Stimulated activated CD4-positive, alpha-beta T cell treated with anti-CD3 and anti-CD28 coated beads, Interleukin-4, amount 100 ng/mL, for 24 hours (primary cell): ENCODE data around the gene PARD6G.
"Not testable (repeated sequence)": the region's sequence is repeated elsewhere in the genome, so short reads cannot be mapped to it uniquely, and the experiment has no call there.

Experiments used
- DNase-seq: peaks from one replicate; pipeline ENCODE4 v3.0.0-alpha.2; 2020

Gene PARD6G

GRCh38 chr18:80241919-80242777, 5.2 kb downstream of the PARD6G start:
- no peak for DNase-seq

GRCh38 chr18:80239830-80240229, 7.5 kb downstream of the PARD6G start:
- DNase-seq = no peak

GRCh38 chr18:80238651-80239260, 8.6 kb downstream of the PARD6G start:
- DNase-seq = no peak

GRCh38 chr18:80237519-80237918, 9.8 kb downstream of the PARD6G start:
- DNase-seq = not testable (repeated sequence)

- no peak for DNase-seq
These were observed 12.9 kb downstream of the PARD6G start for GRCh38 chr18:80234398-80234797.

- DNase-seq = no peak
These were observed 13.4 kb downstream of the PARD6G start for GRCh38 chr18:80233899-80234298.

- no peak for DNase-seq
These were observed 14.0 kb downstream of the PARD6G start for GRCh38 chr18:80233201-80233835.

- no peak for DNase-seq
These were observed 14.6 kb downstream of the PARD6G start for GRCh38 chr18:80232710-80233109.

GRCh38 chr18:80232030-80232429, 15.3 kb downstream of the PARD6G start:
- no peak for DNase-seq

- DNase-seq = no peak
These were observed 15.7 kb downstream of the PARD6G start for GRCh38 chr18:80231616-80232015.

- no peak for DNase-seq
These were observed 16.2 kb downstream of the PARD6G start for GRCh38 chr18:80231151-80231550.

- DNase-seq = no peak
These were observed 17.3 kb downstream of the PARD6G start for GRCh38 chr18:80229766-80230745.

- no peak for DNase-seq
These were observed 18.0 kb downstream of the PARD6G start for GRCh38 chr18:80229363-80229762.

GRCh38 chr18:80228051-80228848, 19.1 kb downstream of the PARD6G start:
- DNase-seq = no peak

- DNase-seq = no peak
These were observed 19.8 kb downstream of the PARD6G start for GRCh38 chr18:80227472-80227871.

- no peak for DNase-seq
These were observed 21.6 kb downstream of the PARD6G start for GRCh38 chr18:80225685-80226084.

GRCh38 chr18:80223581-80224148, 23.6 kb downstream of the PARD6G start:
- DNase-seq = no peak

GRCh38 chr18:80219488-80219887, 27.8 kb downstream of the PARD6G start:
- not testable (repeated sequence) for DNase-seq

GRCh38 chr18:80218341-80219227, 28.7 kb downstream of the PARD6G start:
- DNase-seq = no peak

- no peak for DNase-seq
These were observed 34.1 kb downstream of the PARD6G start for GRCh38 chr18:80213182-80213581.
